Suprapubic skin (tissue), 3 donors: ENCODE results near the gene ZNF23.

Source experiments
- CTCF ChIP-seq, 2 donors: fragments of 200-600 bp in 1 of 2; fragments of 450-650 bp in 1 of 2; sonication (generic) in 1 of 2; IDR thresholded peaks; one replicate each; pipeline ENCODE4 v1.5.1; 2016 to 2019; ENCODE audit warnings: antibody characterized with exemption in 2 of 2, mild to moderate bottlenecking in 1 of 2, moderate library complexity in 1 of 2
- EP300 ChIP-seq: sonication (generic); formaldehyde crosslinking; IDR thresholded peaks from one replicate; pipeline ENCODE4 v1.6.1; 2017; ENCODE audit warnings: antibody characterized with exemption

GRCh38 chr16:71453036-71453435 is 9.0 kb downstream of the ZNF23 start:
- TF ChIP-seq CTCF (IDR thresholded peaks at IDR 0.05) (no peak), EP300 (no peak)
